Neuronal stem cell (in vitro differentiated cells): Measurements from ENCODE around the gene PPP1R2B.
"Not testable (repeated sequence)": the region's sequence is repeated elsewhere in the genome, so short reads cannot be mapped to it uniquely, and the experiment has no call there.

Experiments
- DNase-seq: peaks from one replicate; pipeline ENCODE4 v3.0.0-alpha.2; 2013; ENCODE audit warnings: low spot score
- H2AFZ ChIP-seq: one replicate; pipeline ENCODE4 v1.6.1; 2013; ENCODE audit warnings: mild to moderate bottlenecking, low read length, inconsistent platforms
- H2AK5ac ChIP-seq: 2 replicates; pipeline ENCODE4 v1.6.1; 2013; ENCODE audit warnings: low read depth, mild to moderate bottlenecking, inconsistent platforms, low read length, moderate library complexity, mixed read lengths
- H2BK120ac ChIP-seq: 2 replicates; pipeline ENCODE4 v1.6.1; 2013; ENCODE audit warnings: low read depth, mild to moderate bottlenecking, inconsistent platforms, low read length, moderate library complexity, mixed read lengths
- H2BK12ac ChIP-seq: one replicate; pipeline ENCODE4 v1.6.1; 2013; ENCODE audit warnings: low read length, inconsistent platforms
- H2BK15ac ChIP-seq: 2 replicates; pipeline ENCODE4 v1.6.1; 2013; ENCODE audit warnings: mild to moderate bottlenecking, low read length, inconsistent platforms, mixed read lengths
- H2BK5ac ChIP-seq: one replicate; pipeline ENCODE4 v1.6.1; 2013; ENCODE audit warnings: inconsistent platforms, mild to moderate bottlenecking, low read length, moderate library complexity
- H3K14ac ChIP-seq: one replicate; pipeline ENCODE4 v1.6.1; 2013; ENCODE audit warnings: low read length, inconsistent platforms
- H3K18ac ChIP-seq: 2 replicates; pipeline ENCODE4 v1.6.1; 2013; ENCODE audit warnings: low read length, inconsistent platforms
- H3K23ac ChIP-seq: 2 replicates; pipeline ENCODE4 v1.6.1; 2013; ENCODE audit warnings: low read depth, mild to moderate bottlenecking, mixed read lengths, low read length, inconsistent platforms; ENCODE audit not compliant: poor library complexity
- H3K27ac ChIP-seq: replicated peaks from 3 replicates; pipeline ENCODE4 v1.5.1; 2013; ENCODE audit warnings: low read length, inconsistent platforms
- H3K27me3 ChIP-seq, 3 experiments: 2 replicates each; pipeline ENCODE4 v1.6.1; 2013; ENCODE audit warnings: low read length in 3 of 3, mild to moderate bottlenecking in 2 of 3, inconsistent platforms in 1 of 3, low read depth in 1 of 3, mixed read lengths in 1 of 3, moderate library complexity in 1 of 3; ENCODE audit not compliant: control insufficient read depth in 3 of 3, insufficient read depth in 3 of 3
- H3K36me3 ChIP-seq, 2 donors: replicated peaks in 1 of 2; 2 replicates each; pipeline ENCODE4 v1.6.1; 2013; ENCODE audit warnings: low read length in 2 of 2; ENCODE audit not compliant: control insufficient read depth in 2 of 2, insufficient read depth in 2 of 2
- H3K4ac ChIP-seq: 2 replicates; pipeline ENCODE4 v1.6.1; 2013; ENCODE audit warnings: inconsistent platforms, mild to moderate bottlenecking, low read length, moderate library complexity
- H3K4me1 ChIP-seq, 2 donors: 1 replicate in 1 of 2; 2 replicates in 1 of 2; pipeline ENCODE4 v1.6.1; 2013; ENCODE audit warnings: low read length in 2 of 2, low read depth in 1 of 2; ENCODE audit not compliant: control insufficient read depth in 2 of 2, insufficient read depth in 1 of 2
- H3K4me2 ChIP-seq: one replicate; pipeline ENCODE4 v1.6.1; 2013; ENCODE audit warnings: mild to moderate bottlenecking, low read length, inconsistent platforms; ENCODE audit not compliant: insufficient read depth, poor library complexity, severe bottlenecking
- H3K4me3 ChIP-seq, 2 donors: 2 replicates each; pipeline ENCODE4 v1.5.1; 2013; ENCODE audit warnings: low read length in 2 of 2, mild to moderate bottlenecking in 2 of 2, inconsistent platforms in 1 of 2, moderate library complexity in 1 of 2
- H3K79me1 ChIP-seq: one replicate; pipeline ENCODE4 v1.6.1; 2013; ENCODE audit warnings: low read depth, mild to moderate bottlenecking, inconsistent platforms, low read length, moderate library complexity
- H3K9ac ChIP-seq: one replicate; pipeline ENCODE4 v1.6.1; 2013; ENCODE audit warnings: mild to moderate bottlenecking, low read depth, low read length, inconsistent platforms; ENCODE audit not compliant: poor library complexity
- H3K9me3 ChIP-seq, 2 donors: replicated peaks in 1 of 2; 2 replicates each; pipeline versions ENCODE3 to v1.6.1; 2013; ENCODE audit warnings: low read length in 2 of 2, mild to moderate bottlenecking in 2 of 2, inconsistent platforms in 1 of 2, low read depth in 1 of 2, mixed read lengths in 1 of 2, moderate library complexity in 1 of 2; ENCODE audit not compliant: control insufficient read depth in 2 of 2, insufficient read depth in 1 of 2
- H4K8ac ChIP-seq: one replicate; pipeline ENCODE4 v1.6.1; 2013; ENCODE audit warnings: low read depth, mild to moderate bottlenecking, inconsistent platforms, low read length, moderate library complexity
- H4K91ac ChIP-seq: one replicate; pipeline ENCODE4 v1.6.1; 2013; ENCODE audit warnings: low read length, low read depth, mild to moderate bottlenecking, inconsistent platforms; ENCODE audit not compliant: poor library complexity
- WGBS, 2 donors: extraction: QIAGEN DNeasy Blood & Tissue Kit; methylation state at CpG; one replicate each; pipeline ENCODE4 v1.1.7; 2013; ENCODE audit warnings: missing lambda C conversion rate in 2 of 2, mixed read lengths in 1 of 2; ENCODE audit not compliant: insufficient read length in 2 of 2, insufficient replicate concordance in 1 of 2; ENCODE audit errors: extremely low coverage in 2 of 2; 5-methylcytosine and 5-hydroxymethylcytosine counted together

Gene PPP1R2B

DNA sequence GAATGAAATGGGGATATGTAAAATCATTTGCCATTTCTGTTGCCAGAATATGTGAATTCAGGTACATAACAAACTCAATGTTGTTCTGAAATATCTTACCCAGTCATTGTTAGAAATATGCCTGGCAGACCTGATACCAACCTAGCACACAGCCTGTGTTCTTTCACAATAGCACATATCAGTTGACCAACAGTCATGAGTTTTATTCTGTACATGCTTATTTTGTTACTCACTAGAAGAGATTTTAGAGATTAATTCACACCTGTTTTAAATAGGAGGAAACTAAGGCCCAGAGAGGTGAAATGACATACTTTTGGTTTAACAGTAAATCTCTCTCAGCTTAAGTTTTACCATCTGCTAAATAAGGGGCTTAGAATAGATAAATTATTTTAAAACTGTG, 8.4 kb upstream of the PPP1R2B start:
- Histone ChIP-seq H2BK15ac (no peak overlapping the region), H3K9ac (no peak overlapping the region), H3K4me2 (no peak overlapping the region), H3K4ac (no peak overlapping the region), H3K4me3 (no peak overlapping the region), H2AK5ac (no peak overlapping the region), H3K4me1 (no peaks in the 10 kb centered on the region), H2BK5ac (no peak overlapping the region), H3K23ac (no peak overlapping the region), H2AFZ (no peak overlapping the region), H3K18ac (no peak overlapping the region), H4K8ac (no peak overlapping the region), H3K9me3 (peaks cover 0 to 2% of the 10 kb centered on the region in 2 donors), H3K27ac (no peak overlapping the region), H2BK12ac (no peak overlapping the region), H3K27me3 (no peaks in the 10 kb centered on the region), H3K36me3 (no peaks in the 10 kb centered on the region), H3K14ac (no peak overlapping the region), H4K91ac (no peak overlapping the region), H3K79me1 (no peaks in the 10 kb centered on the region), H2BK120ac (no peak overlapping the region)
- DNase-seq = no peak

DNA sequence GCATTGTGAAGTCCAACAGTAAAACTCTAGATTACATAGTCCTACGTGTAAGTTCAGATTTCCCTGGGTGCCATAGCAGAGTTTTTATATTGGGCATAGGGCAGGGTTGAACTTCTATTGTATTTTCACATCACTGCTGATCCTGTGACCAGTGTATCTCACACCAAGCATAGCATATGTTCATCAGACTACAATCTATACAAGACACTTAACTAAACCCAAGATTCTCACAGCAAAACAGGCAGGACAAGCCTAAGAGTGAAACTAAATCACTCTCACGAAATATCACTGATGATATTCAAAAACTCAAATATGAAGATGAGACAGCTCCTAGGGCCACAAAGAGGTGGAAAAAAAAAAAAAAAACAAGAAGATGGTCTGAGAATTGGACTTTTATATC, 3.2 kb upstream of the PPP1R2B start:
- H3K4me1 ChIP-seq = no peaks in the 10 kb centered on the region
- no peaks in the 10 kb centered on the region for H3K27me3 ChIP-seq
- no peak overlapping the region for H3K4me3 ChIP-seq
- no peak overlapping the region for H3K18ac ChIP-seq
- WGBS, 2 donors = no CpG with 5 or more reads among the region's 2 CpGs
- no peak overlapping the region for H2BK15ac ChIP-seq
- peaks cover 0 to 2% of the 10 kb centered on the region in 2 donors for H3K9me3 ChIP-seq
- no peak overlapping the region for H3K14ac ChIP-seq
- H2AK5ac ChIP-seq = no peak overlapping the region
- no peak overlapping the region for H3K4me2 ChIP-seq
- no peak overlapping the region for H3K9ac ChIP-seq
- H2BK12ac ChIP-seq = no peak overlapping the region
- H3K23ac ChIP-seq = no peak overlapping the region
- H2AFZ ChIP-seq = no peak overlapping the region
- H3K36me3 ChIP-seq = no peaks in the 10 kb centered on the region
- no peak overlapping the region for H4K91ac ChIP-seq
- H2BK120ac ChIP-seq = no peak overlapping the region
- H3K79me1 ChIP-seq = no peaks in the 10 kb centered on the region
- no peak overlapping the region for H3K4ac ChIP-seq
- H3K27ac ChIP-seq = no peak overlapping the region
- H2BK5ac ChIP-seq = no peak overlapping the region
- no peak for DNase-seq
- H4K8ac ChIP-seq = no peak overlapping the region

DNA sequence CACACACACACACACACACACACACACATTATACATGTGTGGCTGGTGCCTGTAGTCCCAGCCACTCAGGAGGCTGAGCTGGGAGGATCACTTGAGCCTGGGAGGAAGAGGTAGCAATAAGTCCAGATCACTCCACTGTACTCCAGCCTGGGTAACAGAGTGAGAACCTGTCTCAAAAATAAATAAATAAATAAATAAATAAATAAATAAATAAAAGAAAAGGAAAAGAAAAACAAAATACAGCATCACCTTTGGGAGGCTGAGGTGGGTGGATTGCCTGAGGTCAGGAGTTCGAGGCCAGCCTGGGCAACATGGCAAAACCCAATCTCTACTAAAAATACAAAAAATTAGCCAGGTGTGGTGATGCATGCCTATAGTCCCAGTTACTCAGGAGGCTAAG, 1.6 kb upstream of the PPP1R2B start:
- not testable (repeated sequence) for H2BK5ac ChIP-seq, H3K27me3 ChIP-seq, H3K4me1 ChIP-seq, H3K4me3 ChIP-seq, H3K4me2 ChIP-seq, H3K18ac ChIP-seq, H4K8ac ChIP-seq, H3K14ac ChIP-seq, H3K9me3 ChIP-seq, H3K36me3 ChIP-seq, H2BK12ac ChIP-seq, H3K9ac ChIP-seq, DNase-seq, H2BK120ac ChIP-seq, H2AK5ac ChIP-seq, H3K27ac ChIP-seq, H4K91ac ChIP-seq, H3K4ac ChIP-seq, H2AFZ ChIP-seq, H2BK15ac ChIP-seq, H3K79me1 ChIP-seq, H3K23ac ChIP-seq
- WGBS, 2 donors = no CpG with 5 or more reads among the region's 1 CpG

DNA sequence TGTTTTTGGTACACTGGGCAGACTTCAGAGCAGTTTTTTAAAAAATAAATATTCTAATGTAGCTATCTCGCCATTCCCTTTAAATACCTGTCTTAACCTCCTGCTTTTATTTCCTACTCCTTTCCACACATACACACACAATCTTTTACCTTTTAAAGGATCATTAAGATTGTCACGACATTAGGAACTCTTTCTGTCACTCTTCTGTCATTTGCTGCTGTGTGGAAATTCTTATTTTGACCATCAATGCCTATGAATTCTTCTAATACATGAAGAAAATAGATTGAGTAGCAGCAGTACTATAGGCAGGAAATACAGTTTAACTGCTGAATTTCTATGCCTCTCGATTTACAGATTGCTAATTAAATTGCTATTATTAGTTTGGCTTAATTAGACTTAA, 1.8 kb downstream of the PPP1R2B start:
- Histone ChIP-seq H3K14ac (no peak overlapping the region), H2AFZ (no peak overlapping the region), H3K36me3 (no peaks in the 10 kb centered on the region), H2BK120ac (no peak overlapping the region), H3K23ac (no peak overlapping the region), H3K79me1 (no peaks in the 10 kb centered on the region), H3K9me3 (no peaks in the 10 kb centered on the region), H3K9ac (no peak overlapping the region), H2BK5ac (no peak overlapping the region), H3K27me3 (no peaks in the 10 kb centered on the region), H3K4me2 (no peak overlapping the region), H3K4ac (no peak overlapping the region), H2AK5ac (no peak overlapping the region), H3K18ac (no peak overlapping the region), H3K27ac (no peak overlapping the region), H2BK15ac (no peak overlapping the region), H2BK12ac (no peak overlapping the region), H4K8ac (no peak overlapping the region), H3K4me3 (no peak overlapping the region), H4K91ac (no peak overlapping the region), H3K4me1 (no peaks in the 10 kb centered on the region)
- no peak for DNase-seq
- no CpG with 5 or more reads among the region's 3 CpGs for WGBS, 2 donors
